HepG2 (cell line): Measurements from ENCODE around the gene SMAD2. TPM values are rescaled to one million over a fixed set of nuclear protein-coding genes. Genes with fewer than 3 reads are reported as not detected.

ENCODE experiments used
- BHLHE40 ChIP-seq: IDR thresholded peaks from 2 replicates; pipeline ENCODE4 v1.6.1; 2011; ENCODE audit warnings: low read length, improper control_type of control experiment
- CBX2 ChIP-seq, 2 experiments: fragments of 200-600 bp in 1 of 2; sonication (generic); formaldehyde crosslinking in 1 of 2; IDR thresholded peaks; 2 replicates each; pipeline versions ENCODE4 v1.7.0 to v1.8.1; 2018 to 2022; ENCODE audit warnings: low read depth in 2 of 2, low read length in 1 of 2, mild to moderate bottlenecking in 1 of 2, missing genetic modification reagents in 1 of 2
- GMEB2 ChIP-seq: IDR thresholded peaks from 2 replicates; pipeline ENCODE4 v1.6.1; 2016; ENCODE audit warnings: missing biosample characterization, missing genetic modification reagents, low read depth
- HINFP ChIP-seq: sonication (generic); formaldehyde crosslinking; IDR thresholded peaks from 2 replicates; pipeline ENCODE4 v1.4.0; 2020; ENCODE audit warnings: low read depth, mild to moderate bottlenecking, missing genetic modification reagents
- KDM4B ChIP-seq: sonication (generic); formaldehyde crosslinking; IDR thresholded peaks from 2 replicates; pipeline ENCODE4 v1.4.0; 2020; ENCODE audit warnings: missing genetic modification reagents
- KDM5B ChIP-seq: sonication (generic); formaldehyde crosslinking; IDR thresholded peaks from 2 replicates; pipeline ENCODE4 v1.4.0; 2020; ENCODE audit warnings: missing genetic modification reagents, mild to moderate bottlenecking, borderline replicate concordance
- KLF11 ChIP-seq: IDR thresholded peaks from 2 replicates; pipeline ENCODE4 v1.6.1; 2016; ENCODE audit warnings: missing compliant biosample characterization
- LCORL ChIP-seq, 2 experiments: fragments of 450-650 bp in 1 of 2; sonication (generic) in 1 of 2; formaldehyde crosslinking in 1 of 2; IDR thresholded peaks; 2 replicates each; pipeline versions ENCODE4 v1.5.0 to v1.6.1; 2017 to 2020; ENCODE audit warnings: antibody characterized with exemption in 1 of 2, missing genetic modification reagents in 1 of 2
- MBNL3 ChIP-seq: fragments of 250-450 bp; sonication (Bioruptor Pico); conservative IDR thresholded peaks from 2 replicates; pipeline ENCODE4 v1.8.0; 2022; ENCODE audit warnings: mild to moderate bottlenecking, inconsistent platforms
- MEIS2 ChIP-seq: sonication (generic); formaldehyde crosslinking; IDR thresholded peaks from 2 replicates; pipeline ENCODE4 v1.9.0; 2021; ENCODE audit warnings: mild to moderate bottlenecking, missing genetic modification reagents
- MXD4 ChIP-seq: IDR thresholded peaks from 2 replicates; pipeline ENCODE4 v1.6.1; 2016; ENCODE audit warnings: mild to moderate bottlenecking, missing biosample characterization, missing genetic modification reagents
- NFE2 ChIP-seq: sonication (generic); formaldehyde crosslinking; IDR thresholded peaks from 2 replicates; pipeline ENCODE4 v1.4.0; 2020; ENCODE audit warnings: missing genetic modification reagents
- RFX5 ChIP-seq: IDR thresholded peaks from 2 replicates; pipeline ENCODE4 v1.6.1; 2011; ENCODE audit warnings: low read depth, low read length, improper control_type of control experiment
- SAFB2 ChIP-seq: sonication (generic); formaldehyde crosslinking; IDR thresholded peaks from 2 replicates; pipeline ENCODE4 v1.5.1; 2020; ENCODE audit warnings: missing genetic modification reagents, low read depth, mild to moderate bottlenecking, borderline replicate concordance
- SMAD1 ChIP-seq: sonication (generic); formaldehyde crosslinking; IDR thresholded peaks from 2 replicates; pipeline ENCODE4 v1.4.0; 2020; ENCODE audit warnings: missing genetic modification reagents, low read depth, mild to moderate bottlenecking, borderline replicate concordance
- SUZ12 ChIP-seq: fragments of 150-350 bp; IDR thresholded peaks from 2 replicates; pipeline ENCODE4 v1.6.1; 2014; ENCODE audit warnings: low read depth, low read length
- TOE1 ChIP-seq: sonication (generic); formaldehyde crosslinking; IDR thresholded peaks from 2 replicates; pipeline ENCODE4 v1.4.0; 2020; ENCODE audit warnings: mild to moderate bottlenecking, missing genetic modification reagents
- YEATS2 ChIP-seq: sonication (generic); formaldehyde crosslinking; IDR thresholded peaks from 2 replicates; pipeline ENCODE4 v1.4.0; 2020; ENCODE audit warnings: missing genetic modification reagents, borderline replicate concordance
- ZBTB14 ChIP-seq: sonication (generic); formaldehyde crosslinking; IDR thresholded peaks from 2 replicates; pipeline ENCODE4 v1.4.0; 2020; ENCODE audit warnings: missing genetic modification reagents
- ZFP37 ChIP-seq: sonication (generic); formaldehyde crosslinking; IDR thresholded peaks from 2 replicates; pipeline ENCODE4 v1.4.0; 2020; ENCODE audit warnings: missing genetic modification reagents, borderline replicate concordance
- ZNF160 ChIP-seq: sonication (generic); formaldehyde crosslinking; IDR thresholded peaks from 2 replicates; pipeline ENCODE4 v1.8.0; 2022; ENCODE audit warnings: mild to moderate bottlenecking, inconsistent platforms, missing genetic modification reagents
- ZNF616 ChIP-seq: sonication (generic); formaldehyde crosslinking; IDR thresholded peaks from 2 replicates; pipeline ENCODE4 v1.5.0; 2020; ENCODE audit warnings: low read depth, mild to moderate bottlenecking, missing genetic modification reagents
- ZNF710 ChIP-seq: sonication (generic); formaldehyde crosslinking; IDR thresholded peaks from 2 replicates; pipeline ENCODE4 v1.5.0; 2020; ENCODE audit warnings: mild to moderate bottlenecking, missing genetic modification reagents, borderline replicate concordance
- polyA plus RNA-seq, 8 experiments: library from polyadenylated mRNA; depleted of rRNA in 3 of 8; stranded (reverse) in 7 of 8; unstranded in 1 of 8; fragments of >200 nt; fragmentation: Illumina TruSeq in 4 of 8; extraction: Trizol in 4 of 8; gene quantifications; 2 replicates each; pipeline versions ENCODE4 v1.2.1 to v1.2.3, GENCODE V29; 2011 to 2016; ENCODE audit warnings: low read depth in 4 of 8, missing spikeins in 1 of 8, mixed read lengths in 1 of 8; ENCODE audit not compliant: insufficient read depth in 1 of 8
- total RNA-seq, 5 experiments: library from RNA; depleted of rRNA; stranded (reverse); fragments of >200 nt; fragmentation: Illumina TruSeq; extraction: Trizol; gene quantifications; 2 replicates each; pipeline ENCODE4 v1.2.3, GENCODE V29; 2016; ENCODE audit warnings: low read depth in 1 of 5

Gene SMAD2
- total and polyA plus RNA-seq, 2 of the 13 experiments (the other 11 are each of a cell fraction or from before 2014, with no cell fraction given), result 40.2 to 96.2 TPM

- TF ChIP-seq MEIS2 (peak; percentile 64; the same call in 1 of the 2 replicates), YEATS2 (CRISPR knock-in tag) (no peak; the same call in 1 of the 2 replicates), SAFB2 (CRISPR knock-in tag) (no peak), KDM4B (CRISPR knock-in tag) (no peak), KDM5B (peak; percentile 99), TOE1 (no peak), SMAD1 (CRISPR knock-in tag) (0 out of 2 replicates have a peak, but pooled peaks have one; percentile 73), HINFP (CRISPR knock-in tag) (no peak), ZNF616 (CRISPR knock-in tag) (peak; percentile 94), ZNF710 (CRISPR knock-in tag) (peak; percentile 76; the same call in 1 of the 2 replicates), MXD4 (CRISPR knock-in tag) (peak; percentile 79; the same call in 1 of the 2 replicates), ZNF160 (CRISPR knock-in tag) (peak; percentile 80; the same call in 1 of the 2 replicates), MBNL3 (CRISPR knock-in tag) (no peak), RFX5 (0 out of 2 replicates have a peak, but pooled peaks have one; percentile 6), GMEB2 (CRISPR knock-in tag) (peak; percentile 49; the same call in 1 of the 2 replicates), BHLHE40 (peak; percentile 70; the same call in 1 of the 2 replicates), KLF11 (CRISPR knock-in tag) (0 out of 2 replicates have a peak, but pooled peaks have one; percentile 24), LCORL (IDR thresholded peaks at IDR 0.05) (no peak), LCORL (CRISPR knock-in tag; IDR thresholded peaks at IDR 0.05) (no peak), CBX2 (IDR thresholded peaks at IDR 0.05; ENCODE audit: low read depth, low read length) (no peak), CBX2 (CRISPR knock-in tag; IDR thresholded peaks at IDR 0.05; ENCODE audit: low read depth) (no peak), ZBTB14 (CRISPR knock-in tag) (peak; percentile 80), ZFP37 (CRISPR knock-in tag) (peak; percentile 88; the same call in 1 of the 2 replicates), SUZ12 (no peak), NFE2 (no peak)
These were observed 665 bp upstream of the SMAD2 start (continued) for GRCh38 chr18:47930931-47931717.
